H9 (cell line): ENCODE measurements around the gene NCAM2. TPM values are rescaled to one million over a fixed set of nuclear protein-coding genes. Genes with fewer than 3 reads are reported as not detected.

Experiments used
- DNase-seq: peaks from one replicate; pipeline ENCODE4 v3.0.0-alpha.2; 2017
- H2AFZ ChIP-seq: one replicate; pipeline ENCODE4 v1.6.1; 2013; ENCODE audit warnings: mild to moderate bottlenecking, low read length, control low read depth, moderate library complexity
- H2AK5ac ChIP-seq: 2 replicates; pipeline ENCODE4 v1.6.1; 2013; ENCODE audit warnings: low read length, control low read depth, mixed read lengths; ENCODE audit not compliant: insufficient read length
- H2BK120ac ChIP-seq: one replicate; pipeline ENCODE4 v1.6.1; 2013; ENCODE audit warnings: low read depth, mild to moderate bottlenecking, low read length, control low read depth, inconsistent platforms; ENCODE audit not compliant: poor library complexity, severe bottlenecking
- H2BK12ac ChIP-seq: 2 replicates; pipeline ENCODE4 v1.6.1; 2013; ENCODE audit warnings: low read length, control low read depth, mixed read lengths, low read depth; ENCODE audit not compliant: insufficient read length
- H2BK15ac ChIP-seq: 2 replicates; pipeline ENCODE4 v1.6.1; 2013; ENCODE audit warnings: low read depth, low read length, control low read depth
- H2BK20ac ChIP-seq: one replicate; pipeline ENCODE4 v1.6.1; 2013; ENCODE audit warnings: low read depth, mild to moderate bottlenecking, low read length, control low read depth, inconsistent platforms; ENCODE audit not compliant: poor library complexity, severe bottlenecking
- H2BK5ac ChIP-seq: 2 replicates; pipeline ENCODE4 v1.6.1; 2013; ENCODE audit warnings: low read length, control low read depth, mixed read lengths; ENCODE audit not compliant: insufficient read length
- H3K14ac ChIP-seq: 2 replicates; pipeline ENCODE4 v1.6.1; 2013; ENCODE audit warnings: low read length, control low read depth; ENCODE audit not compliant: insufficient read depth
- H3K18ac ChIP-seq: 2 replicates; pipeline ENCODE4 v1.6.1; 2013; ENCODE audit warnings: low read depth, mild to moderate bottlenecking, mixed read lengths, low read length, control low read depth; ENCODE audit not compliant: insufficient read length
- H3K23ac ChIP-seq: 2 replicates; pipeline ENCODE4 v1.6.1; 2013; ENCODE audit warnings: low read length, control low read depth, mixed read lengths, low read depth; ENCODE audit not compliant: insufficient read length
- H3K23me2 ChIP-seq: 2 replicates; pipeline ENCODE4 v1.6.1; 2013; ENCODE audit warnings: low read depth, mild to moderate bottlenecking, mixed read lengths, low read length, control low read depth; ENCODE audit not compliant: insufficient read length, poor library complexity, severe bottlenecking
- H3K27ac ChIP-seq: 2 replicates; pipeline ENCODE4 v1.5.1; 2013; ENCODE audit warnings: low read length, control low read depth, mixed read lengths, low read depth; ENCODE audit not compliant: insufficient read length
- H3K27me3 ChIP-seq: 2 replicates; pipeline ENCODE4 v1.6.1; 2013; ENCODE audit warnings: low read length, control low read depth, inconsistent platforms; ENCODE audit not compliant: insufficient read depth
- H3K4ac ChIP-seq: 2 replicates; pipeline ENCODE4 v1.6.1; 2013; ENCODE audit warnings: low read depth, mild to moderate bottlenecking, control low read depth, inconsistent platforms, low read length, moderate library complexity
- H3K4me1 ChIP-seq: 2 replicates; pipeline ENCODE4 v1.6.1; 2013; ENCODE audit warnings: low read length, control low read depth, inconsistent platforms; ENCODE audit not compliant: insufficient read depth
- H3K4me2 ChIP-seq: 2 replicates; pipeline ENCODE4 v1.6.1; 2013; ENCODE audit warnings: low read length, control low read depth, mixed read lengths; ENCODE audit not compliant: insufficient read length, insufficient read depth
- H3K56ac ChIP-seq: 2 replicates; pipeline ENCODE4 v1.6.1; 2013; ENCODE audit warnings: low read depth, mild to moderate bottlenecking, mixed read lengths, low read length, control low read depth; ENCODE audit not compliant: insufficient read length
- H3K79me1 ChIP-seq: 2 replicates; pipeline ENCODE4 v1.6.1; 2013; ENCODE audit warnings: low read depth, mild to moderate bottlenecking, moderate library complexity, low read length, control low read depth, inconsistent platforms; ENCODE audit not compliant: insufficient read depth, poor library complexity, severe bottlenecking
- H3K79me2 ChIP-seq: 2 replicates; pipeline ENCODE4 v1.6.1; 2013; ENCODE audit warnings: low read length, control low read depth, inconsistent platforms; ENCODE audit not compliant: insufficient read depth
- H3K9ac ChIP-seq: 2 replicates; pipeline ENCODE4 v1.6.1; 2013; ENCODE audit warnings: low read length, control low read depth, mixed read lengths; ENCODE audit not compliant: insufficient read length; ENCODE audit errors: extremely low read depth
- H3K9me3 ChIP-seq: one replicate; pipeline ENCODE4 v1.6.1; 2013; ENCODE audit warnings: low read depth, low read length, inconsistent platforms; ENCODE audit not compliant: control insufficient read depth
- H3T11ph ChIP-seq: one replicate; pipeline ENCODE4 v1.6.1; 2013; ENCODE audit warnings: mild to moderate bottlenecking, low read length, control low read depth, inconsistent platforms
- H4K20me1 ChIP-seq: one replicate; pipeline ENCODE4 v1.6.1; 2013; ENCODE audit not compliant: control insufficient read depth, insufficient read length, insufficient read depth
- H4K5ac ChIP-seq: 2 replicates; pipeline ENCODE4 v1.6.1; 2013; ENCODE audit warnings: low read depth, mild to moderate bottlenecking, mixed read lengths, low read length, control low read depth; ENCODE audit not compliant: insufficient read length
- H4K8ac ChIP-seq: replicated peaks from 2 replicates; pipeline ENCODE4 v1.6.1; 2013; ENCODE audit warnings: low read length, control low read depth, mixed read lengths, low read depth; ENCODE audit not compliant: insufficient read length
- H4K91ac ChIP-seq: 2 replicates; pipeline ENCODE4 v1.6.1; 2013; ENCODE audit warnings: low read depth, mild to moderate bottlenecking, moderate library complexity, mixed read lengths, low read length, control low read depth; ENCODE audit not compliant: insufficient read length
- H3K27ac Mint-ChIP-seq, 3 experiments: 2 replicates in 2 of 3; 3 replicates in 1 of 3; pipeline ENCODE4 v1.8.0; 2020 to 2021; ENCODE audit warnings: mixed read lengths in 3 of 3, mild to moderate bottlenecking in 1 of 3, moderate library complexity in 1 of 3
- H3K27me3 Mint-ChIP-seq: 2 replicates; pipeline ENCODE4 v1.8.0; 2021; ENCODE audit warnings: low read depth, mild to moderate bottlenecking, moderate library complexity, mixed read lengths
- H3K36me3 Mint-ChIP-seq, 3 experiments: 2 replicates in 2 of 3; 3 replicates in 1 of 3; pipeline ENCODE4 v1.8.0; 2020 to 2021; ENCODE audit warnings: low read depth in 3 of 3, mixed read lengths in 3 of 3; ENCODE audit not compliant: insufficient read depth in 1 of 3
- H3K4me1 Mint-ChIP-seq, 2 experiments: 2 replicates each; pipeline ENCODE4 v1.8.0; 2020; ENCODE audit warnings: mixed read lengths in 2 of 2
- H3K4me3 Mint-ChIP-seq, 2 experiments: 2 replicates in 1 of 2; 3 replicates in 1 of 2; pipeline ENCODE4 v1.8.0; 2020 to 2021; ENCODE audit warnings: mild to moderate bottlenecking in 2 of 2, mixed read lengths in 2 of 2, moderate library complexity in 1 of 2
- H3K9me3 Mint-ChIP-seq, 2 experiments: 2 replicates in 1 of 2; 3 replicates in 1 of 2; pipeline ENCODE4 v1.8.0; 2020; ENCODE audit warnings: mild to moderate bottlenecking in 2 of 2, mixed read lengths in 2 of 2, moderate library complexity in 1 of 2
- WGBS: extraction: QIAGEN DNeasy Blood & Tissue Kit; methylation state at CpG from one replicate; pipeline ENCODE4 v1.1.7; 2013; ENCODE audit warnings: missing lambda C conversion rate, low lambda C conversion rate, mixed read lengths; ENCODE audit not compliant: insufficient read length; ENCODE audit errors: extremely low coverage; 5-methylcytosine and 5-hydroxymethylcytosine counted together
- total RNA-seq: library from RNA; stranded (reverse); gene quantifications from 2 replicates; pipeline ENCODE4 v1.2.1, GENCODE V29; 2021
- TF ChIP-seq, protein P1 (sequence below): fragments of 200-600 bp; sonication (generic); conservative IDR thresholded peaks from 3 replicates; pipeline ENCODE4 v1.8.0; 2021; ENCODE audit warnings: antibody characterized with exemption, mild to moderate bottlenecking

NCAM2 gene
- total RNA-seq, 1 experiment from 2014 or later, result 2.2 TPM

DNA sequence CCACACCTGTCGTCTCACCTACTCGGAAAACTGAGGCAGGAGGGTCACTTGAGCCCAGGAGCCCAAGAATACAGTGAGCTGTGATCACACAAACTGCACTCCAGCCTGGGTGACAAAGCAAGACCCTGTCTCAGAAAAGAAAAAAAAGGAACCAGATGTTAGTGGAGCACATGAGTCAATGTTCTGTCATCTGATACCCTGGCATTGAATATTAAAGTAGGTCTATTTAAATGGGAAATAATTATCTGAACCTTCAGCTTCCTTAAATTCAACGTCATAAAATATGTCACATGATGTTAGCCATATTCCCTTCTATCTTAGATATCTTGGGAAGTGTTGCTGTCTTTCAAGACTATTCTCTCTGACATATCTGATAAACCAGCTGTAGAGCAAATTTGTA lies 47.3 kb downstream of the NCAM2 start:
- no peak overlapping the region for H2BK15ac ChIP-seq
- no peaks in the 10 kb centered on the region for H3K9me3 ChIP-seq
- no CpG with 5 or more reads among the region's 3 CpGs for WGBS
- H4K8ac ChIP-seq, result no peak overlapping the region
- no peaks in the 10 kb centered on the region; a peak in 1 of 7 replicates for H3K36me3 Mint-ChIP-seq
- TF ChIP-seq, protein P1, sequence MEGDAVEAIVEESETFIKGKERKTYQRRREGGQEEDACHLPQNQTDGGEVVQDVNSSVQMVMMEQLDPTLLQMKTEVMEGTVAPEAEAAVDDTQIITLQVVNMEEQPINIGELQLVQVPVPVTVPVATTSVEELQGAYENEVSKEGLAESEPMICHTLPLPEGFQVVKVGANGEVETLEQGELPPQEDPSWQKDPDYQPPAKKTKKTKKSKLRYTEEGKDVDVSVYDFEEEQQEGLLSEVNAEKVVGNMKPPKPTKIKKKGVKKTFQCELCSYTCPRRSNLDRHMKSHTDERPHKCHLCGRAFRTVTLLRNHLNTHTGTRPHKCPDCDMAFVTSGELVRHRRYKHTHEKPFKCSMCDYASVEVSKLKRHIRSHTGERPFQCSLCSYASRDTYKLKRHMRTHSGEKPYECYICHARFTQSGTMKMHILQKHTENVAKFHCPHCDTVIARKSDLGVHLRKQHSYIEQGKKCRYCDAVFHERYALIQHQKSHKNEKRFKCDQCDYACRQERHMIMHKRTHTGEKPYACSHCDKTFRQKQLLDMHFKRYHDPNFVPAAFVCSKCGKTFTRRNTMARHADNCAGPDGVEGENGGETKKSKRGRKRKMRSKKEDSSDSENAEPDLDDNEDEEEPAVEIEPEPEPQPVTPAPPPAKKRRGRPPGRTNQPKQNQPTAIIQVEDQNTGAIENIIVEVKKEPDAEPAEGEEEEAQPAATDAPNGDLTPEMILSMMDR, result no peak
- H4K20me1 ChIP-seq, result no peaks in the 10 kb centered on the region
- H3K9ac ChIP-seq, result no peak overlapping the region
- H3K4me1 ChIP-seq, result no peaks in the 10 kb centered on the region; the same call in 1 of the 2 replicates
- no peak overlapping the region for H3K23ac ChIP-seq
- H2BK20ac ChIP-seq, result no peak overlapping the region
- H3K27ac Mint-ChIP-seq, result peak overlapping the region; percentile 73 to 96 (median 83); a peak in 5 of 7 replicates
- peak overlapping the region; percentile 18 for H3K4me2 ChIP-seq
- peaks cover 30 to 39% of the 10 kb centered on the region in 2 experiments for H3K4me1 Mint-ChIP-seq
- no peaks in the 10 kb centered on the region for H3K27me3 Mint-ChIP-seq
- no peaks in the 10 kb centered on the region for H3K27me3 ChIP-seq
- no peak overlapping the region for H3K4me3 Mint-ChIP-seq
- no peaks in the 10 kb centered on the region for H3K23me2 ChIP-seq
- H3K79me1 ChIP-seq, result no peaks in the 10 kb centered on the region
- no peak overlapping the region for H2BK120ac ChIP-seq
- no peak overlapping the region for H2AK5ac ChIP-seq
- no peak overlapping the region for H4K91ac ChIP-seq
- no peaks in the 10 kb centered on the region for H3K9me3 Mint-ChIP-seq
- H2BK5ac ChIP-seq, result no peak overlapping the region
- H3K79me2 ChIP-seq, result no peaks in the 10 kb centered on the region
- H4K5ac ChIP-seq, result no peak overlapping the region
- no peak overlapping the region for H2BK12ac ChIP-seq
- DNase-seq, result no peak
- H2AFZ ChIP-seq, result no peak overlapping the region
- no peak overlapping the region for H3K4ac ChIP-seq
- no peak overlapping the region for H3T11ph ChIP-seq
- no peak overlapping the region for H3K18ac ChIP-seq
- H3K27ac ChIP-seq, result no peak overlapping the region
- no peak overlapping the region for H3K14ac ChIP-seq
- H3K56ac ChIP-seq, result no peak overlapping the region
